Neural progenitor cell (in vitro differentiated cells): Measurements from ENCODE around the gene H2AZ1. TPM values are rescaled to one million over a fixed set of nuclear protein-coding genes. Genes with fewer than 3 reads are reported as not detected.

Experiments used
- DNase-seq: peaks from one replicate; pipeline ENCODE4 v3.0.0-alpha.2; 2016; ENCODE audit warnings: low spot score
- H2AFZ ChIP-seq: fragments of 200-600 bp; sonication (generic); replicated peaks from 2 replicates; pipeline ENCODE4 v1.6.1; 2016; ENCODE audit warnings: antibody characterized with exemption
- H3F3A ChIP-seq: fragments of 200-600 bp; sonication (generic); 2 replicates; pipeline ENCODE4 v1.6.1; 2016; ENCODE audit warnings: antibody characterized with exemption, low read depth
- H3K27ac ChIP-seq: fragments of 200-600 bp; sonication (generic); 2 replicates; pipeline ENCODE4 v1.5.1; 2016; ENCODE audit warnings: mild to moderate bottlenecking
- H3K27me3 ChIP-seq: fragments of 200-600 bp; sonication (generic); 2 replicates; pipeline ENCODE4 v1.6.1; 2016; ENCODE audit warnings: mild to moderate bottlenecking, moderate library complexity
- H3K36me3 ChIP-seq: fragments of 200-600 bp; sonication (generic); 2 replicates; pipeline ENCODE4 v1.5.1; 2016
- H3K4me1 ChIP-seq: fragments of 200-600 bp; sonication (generic); 2 replicates; pipeline ENCODE4 v1.6.1; 2016; ENCODE audit warnings: mixed run types
- H3K4me2 ChIP-seq: fragments of 200-600 bp; sonication (generic); 2 replicates; pipeline ENCODE4 v1.6.1; 2016
- H3K4me3 ChIP-seq: fragments of 200-600 bp; sonication (generic); 2 replicates; pipeline ENCODE4 v1.5.1; 2016
- H3K79me2 ChIP-seq: fragments of 200-600 bp; sonication (generic); 2 replicates; pipeline ENCODE4 v1.6.1; 2016; ENCODE audit warnings: low read depth
- H3K9ac ChIP-seq: fragments of 200-600 bp; sonication (generic); 2 replicates; pipeline ENCODE4 v1.6.1; 2016
- H3K9me3 ChIP-seq: fragments of 200-600 bp; sonication (generic); 2 replicates; pipeline ENCODE4 v1.5.1; 2016; ENCODE audit warnings: low read depth
- H4K20me1 ChIP-seq: fragments of 200-600 bp; sonication (generic); 2 replicates; pipeline ENCODE4 v1.6.1; 2016; ENCODE audit warnings: low read depth
- H3K27ac Mint-ChIP-seq: 3 replicates; pipeline ENCODE4 v1.8.0; 2021; ENCODE audit warnings: mixed read lengths
- H3K27me3 Mint-ChIP-seq: 2 replicates; pipeline ENCODE4 v1.8.0; 2022; ENCODE audit warnings: low read depth, mild to moderate bottlenecking, inconsistent platforms, moderate library complexity, mixed read lengths; ENCODE audit not compliant: insufficient read depth
- H3K36me3 Mint-ChIP-seq: 3 replicates; pipeline ENCODE4 v1.8.0; 2021; ENCODE audit warnings: mixed read lengths
- H3K4me1 Mint-ChIP-seq: 3 replicates; pipeline ENCODE4 v1.8.0; 2021; ENCODE audit warnings: mixed read lengths
- H3K4me3 Mint-ChIP-seq: 3 replicates; pipeline ENCODE4 v1.8.0; 2021; ENCODE audit warnings: mild to moderate bottlenecking, moderate library complexity, mixed read lengths
- H3K9me3 Mint-ChIP-seq: 3 replicates; pipeline ENCODE4 v1.8.0; 2020; ENCODE audit warnings: mixed read lengths
- CTCF ChIP-seq: fragments of 200-600 bp; sonication (generic); IDR thresholded peaks from 2 replicates; pipeline ENCODE4 v1.5.1; 2017; ENCODE audit warnings: antibody characterized with exemption, mild to moderate bottlenecking
- EZH2 ChIP-seq: fragments of 200-600 bp; sonication (generic); IDR thresholded peaks from 2 replicates; pipeline ENCODE4 v1.6.1; 2017; ENCODE audit warnings: antibody characterized with exemption, mild to moderate bottlenecking, moderate library complexity
- EZH2phosphoT487 ChIP-seq: fragments of 200-600 bp; sonication (generic); IDR thresholded peaks from 2 replicates; pipeline ENCODE4 v1.6.1; 2017; ENCODE audit warnings: antibody characterized with exemption
- total RNA-seq: library from RNA; depleted of rRNA; stranded (reverse); fragments of >200 nt; gene quantifications from 2 replicates; pipeline ENCODE4 v1.2.3, GENCODE V29; 2015; ENCODE audit warnings: low replicate concordance

H2AZ1 gene
- total RNA-seq, 1 donor from 2014 or later: 1,004 TPM

DNA sequence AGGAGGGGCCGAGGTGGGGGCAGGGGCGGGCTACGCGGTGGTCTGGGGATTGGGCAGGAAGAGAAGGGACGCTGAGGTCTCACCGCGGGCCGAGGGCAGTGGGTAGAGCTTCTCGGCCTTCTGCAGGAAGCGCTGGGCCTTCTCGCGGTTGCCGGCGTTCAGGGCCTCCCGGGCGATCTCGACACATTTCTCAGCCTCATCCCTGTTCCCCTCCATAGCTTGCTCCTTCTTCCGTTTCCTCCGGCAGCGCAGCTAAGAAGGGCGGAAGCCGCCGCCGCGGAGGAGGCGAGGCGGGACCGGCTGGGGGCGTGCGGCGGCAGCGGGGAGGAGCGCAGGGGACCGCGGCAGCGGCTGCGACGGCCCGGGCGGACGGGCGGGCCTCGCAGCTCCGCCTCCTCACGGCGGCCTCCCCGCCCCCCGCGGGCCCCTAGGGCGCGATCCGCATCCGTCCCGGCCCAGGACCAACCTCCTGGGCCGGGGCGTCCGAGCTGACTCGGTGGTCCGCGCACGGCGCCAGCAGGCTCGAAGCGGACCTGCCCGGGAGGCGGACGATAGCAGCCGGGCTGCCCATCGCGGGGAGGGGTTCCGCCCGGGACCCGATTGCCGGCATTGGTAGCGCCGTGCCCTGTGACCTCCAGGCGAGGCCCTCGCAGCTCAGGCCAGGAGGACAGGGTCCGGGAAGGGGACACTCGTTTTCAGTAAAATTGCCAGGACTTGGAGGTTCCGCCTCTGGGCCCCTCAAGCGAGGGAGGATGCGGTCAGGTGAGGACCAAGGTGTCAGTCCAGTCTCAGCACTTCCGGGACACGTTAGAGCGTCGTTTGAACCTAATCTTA lies 3.5 kb downstream of the H2AZ1 start, which contains the start of gene DNAJB14:
DNAJB14 (minus strand) TSS at position 263 of the 834 bp plus-strand sequence; CDS start at position 216, 47 bp downstream.
- TF ChIP-seq EZH2 (no peak), CTCF (no peak), EZH2phosphoT487 (no peak)
- H3K9me3 ChIP-seq: no peaks in the 10 kb centered on the region
- H3K4me3 Mint-ChIP-seq: peak within 1 kb of the TSS; percentile 99
- peaks cover 19% of the 10 kb centered on the region for H3K36me3 Mint-ChIP-seq
- H3K9ac ChIP-seq: peak within 1 kb of the TSS; percentile 80
- no peaks in the 10 kb centered on the region for H3K27me3 ChIP-seq
- H3K27ac ChIP-seq: peak within 1 kb of the TSS; percentile 93
- peak; percentile 88 for DNase-seq
- H3K4me1 Mint-ChIP-seq: peaks cover 28% of the 10 kb centered on the region
- peaks cover 24% of the 10 kb centered on the region for H4K20me1 ChIP-seq
- peaks cover 29% of the 10 kb centered on the region for H3K4me1 ChIP-seq
- peak within 1 kb of the TSS; percentile 92 for H3K4me3 ChIP-seq
- peaks cover 5% of the 10 kb centered on the region for H3K27me3 Mint-ChIP-seq
- peak within 1 kb of the TSS; percentile 8 for H2AFZ ChIP-seq
- H3K9me3 Mint-ChIP-seq: no peaks in the 10 kb centered on the region
- peak within 1 kb of the TSS; percentile 88 for H3K4me2 ChIP-seq
- peaks cover 54% of the 10 kb centered on the region for H3F3A ChIP-seq
- peaks cover 25% of the 10 kb centered on the region for H3K36me3 ChIP-seq
- peaks cover 78% of the 10 kb centered on the region for H3K79me2 ChIP-seq
- peak within 1 kb of the TSS; percentile 99 for H3K27ac Mint-ChIP-seq

- Histone ChIP-seq H3K4me2 (peak overlapping the region; percentile 88), H3K27ac (peak overlapping the region; percentile 93), H4K20me1 (peaks cover 24% of the 10 kb centered on the region), H3K4me3 (peak overlapping the region; percentile 92), H3K4me1 (peaks cover 26% of the 10 kb centered on the region), H3K9me3 (no peaks in the 10 kb centered on the region), H2AFZ (peak overlapping the region; percentile 8), H3K9ac (peak overlapping the region; percentile 80), H3K27me3 (no peaks in the 10 kb centered on the region), H3K79me2 (peaks cover 85% of the 10 kb centered on the region), H3F3A (peaks cover 51% of the 10 kb centered on the region), H3K36me3 (peaks cover 27% of the 10 kb centered on the region)
- H3K36me3 Mint-ChIP-seq: peaks cover 19% of the 10 kb centered on the region
- peaks cover 28% of the 10 kb centered on the region for H3K4me1 Mint-ChIP-seq
- H3K4me3 Mint-ChIP-seq: peak overlapping the region; percentile 99
- no peak for TF ChIP-seq EZH2phosphoT487
- no peak for TF ChIP-seq EZH2
- TF ChIP-seq CTCF: no peak
- peak overlapping the region; percentile 99 for H3K27ac Mint-ChIP-seq
- peaks cover 5% of the 10 kb centered on the region for H3K27me3 Mint-ChIP-seq
- no peaks in the 10 kb centered on the region for H3K9me3 Mint-ChIP-seq
- no peak for DNase-seq
Observed at GRCh38 chr4:99945718-99946355, 4.2 kb downstream of the H2AZ1 start.

DNA sequence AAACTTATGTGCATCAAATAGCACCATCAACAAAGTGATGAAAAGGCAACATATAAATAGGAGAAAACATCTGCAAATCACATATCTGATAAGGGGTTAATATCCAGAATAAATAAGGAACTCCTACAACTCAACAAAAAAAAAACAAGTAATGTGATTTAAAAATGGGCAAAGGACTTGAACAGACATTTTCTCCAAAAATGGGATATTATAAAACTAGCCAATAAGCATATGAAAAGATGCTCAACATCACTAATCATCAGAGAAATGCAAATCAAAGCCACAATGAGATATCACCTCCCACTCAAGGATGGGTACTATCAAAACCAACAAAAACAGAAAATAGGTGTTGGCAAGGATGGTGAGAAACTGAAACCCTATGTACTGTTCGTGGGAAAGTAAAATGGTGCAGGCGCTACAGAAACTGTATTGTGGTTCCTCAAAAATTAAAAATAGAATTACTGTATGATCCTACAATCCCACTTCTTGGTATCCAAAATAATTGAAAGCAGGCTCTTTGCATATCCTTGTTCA lies 6.1 kb downstream of the H2AZ1 start:
- Histone ChIP-seq H3K36me3 (peaks cover 27% of the 10 kb centered on the region), H4K20me1 (peaks cover 21% of the 10 kb centered on the region), H3K4me1 (peaks cover 26% of the 10 kb centered on the region), H2AFZ (no peak overlapping the region), H3K9ac (no peak overlapping the region), H3K27ac (no peak overlapping the region), H3K27me3 (no peaks in the 10 kb centered on the region), H3F3A (peaks cover 38% of the 10 kb centered on the region), H3K9me3 (no peaks in the 10 kb centered on the region), H3K4me3 (peak overlapping the region; percentile 92), H3K4me2 (no peak overlapping the region), H3K79me2 (peaks cover 97% of the 10 kb centered on the region)
- H3K9me3 Mint-ChIP-seq: no peaks in the 10 kb centered on the region
- peaks cover 22% of the 10 kb centered on the region for H3K36me3 Mint-ChIP-seq
- H3K27ac Mint-ChIP-seq: no peak overlapping the region
- H3K4me3 Mint-ChIP-seq: no peak overlapping the region
- no peak for DNase-seq
- H3K27me3 Mint-ChIP-seq: peaks cover 5% of the 10 kb centered on the region
- peaks cover 28% of the 10 kb centered on the region for H3K4me1 Mint-ChIP-seq
- no peak for TF ChIP-seq EZH2phosphoT487
- TF ChIP-seq CTCF: no peak
- no peak for TF ChIP-seq EZH2
